GM21723 (cell line): ENCODE data around the gene MKLN1.
"Not testable (repeated sequence)": the region's sequence is repeated elsewhere in the genome, so short reads cannot be mapped to it uniquely, and the experiment has no call there.

Experiments used
- ATAC-seq: cut with Tn5 transposase; IDR thresholded peaks from one replicate; pipeline ENCODE4 v1.9.1; 2021; ENCODE audit warnings: mild to moderate bottlenecking, moderate library complexity; ENCODE audit not compliant: unreplicated experiment

MKLN1 gene

GRCh38 chr7:131497454-131497853 lies 169.8 kb downstream of the MKLN1 start:
- ATAC-seq, result no peak

- no peak for ATAC-seq
Observed at GRCh38 chr7:131498237-131498885, 170.7 kb downstream of the MKLN1 start.

- no peak for ATAC-seq
Observed at GRCh38 chr7:131499801-131500200, 172.1 kb downstream of the MKLN1 start.

GRCh38 chr7:131500357-131500756 lies 172.7 kb downstream of the MKLN1 start:
- ATAC-seq, result no peak

GRCh38 chr7:131501422-131501821 lies 173.7 kb downstream of the MKLN1 start:
- peak; percentile 80 for ATAC-seq

- ATAC-seq, result no peak
Observed at GRCh38 chr7:131501930-131502685, 174.4 kb downstream of the MKLN1 start.

- no peak for ATAC-seq
Observed at GRCh38 chr7:131502810-131503508, 175.3 kb downstream of the MKLN1 start.

- no peak for ATAC-seq
Observed at GRCh38 chr7:131503639-131504038, 176.0 kb downstream of the MKLN1 start.

- no peak for ATAC-seq
Observed at GRCh38 chr7:131504157-131504899, 176.7 kb downstream of the MKLN1 start.

- not testable (repeated sequence) for ATAC-seq
Observed at GRCh38 chr7:131505037-131505620, 177.5 kb downstream of the MKLN1 start.

GRCh38 chr7:131505636-131506557 lies 178.2 kb downstream of the MKLN1 start:
- ATAC-seq, result no peak

- ATAC-seq, result no peak
Observed at GRCh38 chr7:131506597-131506996, 178.9 kb downstream of the MKLN1 start.

- peak; percentile 85 for ATAC-seq
Observed at GRCh38 chr7:131507592-131508331, 180.1 kb downstream of the MKLN1 start.

- ATAC-seq, result no peak
Observed at GRCh38 chr7:131508754-131509486, 181.2 kb downstream of the MKLN1 start.

GRCh38 chr7:131509781-131510180 lies 182.1 kb downstream of the MKLN1 start:
- no peak for ATAC-seq

- ATAC-seq, result no peak
Observed at GRCh38 chr7:131511071-131511470, 183.4 kb downstream of the MKLN1 start.

GRCh38 chr7:131511774-131512535 lies 184.3 kb downstream of the MKLN1 start:
- ATAC-seq, result no peak
